Measurements from ENCODE around the gene KRTAP3-3.

GRCh38 chr17:40945414-40945813 is 48.5 kb downstream of the KRTAP3-3 start:
- TF ChIP-seq, protein P1, sequence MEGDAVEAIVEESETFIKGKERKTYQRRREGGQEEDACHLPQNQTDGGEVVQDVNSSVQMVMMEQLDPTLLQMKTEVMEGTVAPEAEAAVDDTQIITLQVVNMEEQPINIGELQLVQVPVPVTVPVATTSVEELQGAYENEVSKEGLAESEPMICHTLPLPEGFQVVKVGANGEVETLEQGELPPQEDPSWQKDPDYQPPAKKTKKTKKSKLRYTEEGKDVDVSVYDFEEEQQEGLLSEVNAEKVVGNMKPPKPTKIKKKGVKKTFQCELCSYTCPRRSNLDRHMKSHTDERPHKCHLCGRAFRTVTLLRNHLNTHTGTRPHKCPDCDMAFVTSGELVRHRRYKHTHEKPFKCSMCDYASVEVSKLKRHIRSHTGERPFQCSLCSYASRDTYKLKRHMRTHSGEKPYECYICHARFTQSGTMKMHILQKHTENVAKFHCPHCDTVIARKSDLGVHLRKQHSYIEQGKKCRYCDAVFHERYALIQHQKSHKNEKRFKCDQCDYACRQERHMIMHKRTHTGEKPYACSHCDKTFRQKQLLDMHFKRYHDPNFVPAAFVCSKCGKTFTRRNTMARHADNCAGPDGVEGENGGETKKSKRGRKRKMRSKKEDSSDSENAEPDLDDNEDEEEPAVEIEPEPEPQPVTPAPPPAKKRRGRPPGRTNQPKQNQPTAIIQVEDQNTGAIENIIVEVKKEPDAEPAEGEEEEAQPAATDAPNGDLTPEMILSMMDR (IDR thresholded peaks at IDR 0.05; ENCODE audit: insufficient read depth, low read length, poor library complexity, severe bottlenecking): no peak
- no peak for TF ChIP-seq EZH2phosphoT487 (conservative IDR thresholded peaks at IDR 0.05; ENCODE audit: low read length)

All from SU-DHL-6 (cell line).